ENCODE measurements around the gene NUDT16.
"Not testable (repeated sequence)": the region's sequence is repeated elsewhere in the genome, so short reads cannot be mapped to it uniquely, and the experiment has no call there.

Gene NUDT16

GRCh38 chr3:131381445-131382291 is at the start of gene NUDT16:
NUDT16 (plus strand) TSS chr3:131381774; CDS start chr3:131381805, 31 bp downstream.
- peak; percentile 98 for DNase-seq (ENCODE audit: low spot score)

GRCh38 chr3:131338948-131339640 is 42.5 kb upstream of the NUDT16 start:
- no peak for DNase-seq (ENCODE audit: low spot score)

DNA sequence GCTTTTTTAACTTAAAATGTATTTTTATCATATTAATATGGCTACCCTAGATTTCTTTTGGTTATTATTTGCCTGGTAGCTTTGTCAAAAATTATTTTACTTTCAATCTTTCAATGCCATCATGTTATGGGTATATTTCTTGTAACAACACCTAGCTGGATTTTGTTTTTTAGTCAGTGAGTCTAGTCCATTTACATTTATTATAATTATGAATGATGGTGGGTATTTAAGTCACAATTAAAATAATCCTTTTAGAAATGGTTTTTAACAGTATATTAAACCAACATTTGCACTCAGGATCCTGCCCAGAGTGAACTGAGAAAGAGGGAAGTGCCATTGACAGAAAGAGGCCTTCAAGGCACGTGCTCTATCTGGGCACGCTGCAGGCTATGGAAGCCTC is 39.8 kb upstream of the NUDT16 start:
- DNase-seq (ENCODE audit: low spot score) = no peak

DNA sequence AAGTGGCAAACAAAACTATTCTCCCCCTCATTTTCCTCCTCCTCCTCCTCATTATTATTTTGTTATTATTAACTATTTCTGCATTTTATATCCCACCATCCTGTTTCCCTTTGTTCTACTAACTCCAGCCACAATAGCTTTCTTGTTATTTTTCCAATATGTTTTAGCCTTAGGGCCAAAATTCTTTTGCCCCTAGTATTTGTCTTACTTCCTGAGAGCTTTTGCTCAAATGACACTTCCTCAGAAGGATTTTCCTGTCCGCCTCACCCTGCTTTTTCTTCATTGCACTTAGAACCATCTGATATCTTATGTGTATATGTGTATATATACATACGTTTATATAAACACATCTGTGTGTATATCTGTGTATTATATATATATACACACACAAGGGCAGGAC is 32.7 kb upstream of the NUDT16 start:
- no peak for DNase-seq (ENCODE audit: low spot score)

GRCh38 chr3:131349454-131349853 is 32.1 kb upstream of the NUDT16 start:
- DNase-seq (ENCODE audit: low spot score) = no peak

DNA sequence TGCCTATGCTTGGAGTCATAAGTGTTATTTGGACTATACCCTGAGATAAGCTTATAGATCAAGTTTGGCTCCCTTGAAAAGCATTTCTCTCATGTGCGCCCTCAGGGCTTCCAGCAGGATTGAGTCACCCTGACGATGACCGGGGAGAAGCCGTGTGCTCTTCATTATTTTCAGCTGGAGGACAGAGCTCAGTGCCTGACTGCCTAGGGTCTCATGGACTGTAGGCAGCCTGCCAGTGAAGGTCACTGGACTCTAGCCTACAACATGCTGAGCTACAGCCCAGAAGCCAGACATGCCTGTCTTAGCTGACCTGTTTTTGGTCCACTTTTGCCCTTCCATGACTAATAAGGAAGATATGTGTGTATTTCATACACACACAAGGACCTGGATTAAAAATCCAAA is 31.6 kb upstream of the NUDT16 start:
- peak; percentile 56 for DNase-seq (ENCODE audit: low spot score)

DNA sequence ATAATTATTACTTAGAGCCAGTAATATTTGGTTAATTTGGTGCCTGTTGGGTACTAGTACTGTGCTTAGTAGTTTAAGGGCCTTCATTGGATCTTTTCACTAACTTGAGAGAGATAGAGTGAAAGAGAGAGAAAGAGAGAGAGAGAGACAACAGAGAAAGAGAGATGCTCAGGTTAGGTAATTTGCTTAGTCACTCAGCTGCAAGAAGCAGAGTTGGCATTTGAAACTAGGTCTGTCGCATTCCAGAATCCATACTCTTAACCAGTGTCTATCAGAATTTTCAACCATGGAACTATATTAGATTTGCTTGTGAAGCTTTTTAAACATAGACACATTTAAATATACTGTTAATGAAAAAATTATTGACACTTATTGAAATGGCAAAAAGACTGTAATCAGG is 31.1 kb upstream of the NUDT16 start:
- no peak for DNase-seq (ENCODE audit: low spot score)

DNA sequence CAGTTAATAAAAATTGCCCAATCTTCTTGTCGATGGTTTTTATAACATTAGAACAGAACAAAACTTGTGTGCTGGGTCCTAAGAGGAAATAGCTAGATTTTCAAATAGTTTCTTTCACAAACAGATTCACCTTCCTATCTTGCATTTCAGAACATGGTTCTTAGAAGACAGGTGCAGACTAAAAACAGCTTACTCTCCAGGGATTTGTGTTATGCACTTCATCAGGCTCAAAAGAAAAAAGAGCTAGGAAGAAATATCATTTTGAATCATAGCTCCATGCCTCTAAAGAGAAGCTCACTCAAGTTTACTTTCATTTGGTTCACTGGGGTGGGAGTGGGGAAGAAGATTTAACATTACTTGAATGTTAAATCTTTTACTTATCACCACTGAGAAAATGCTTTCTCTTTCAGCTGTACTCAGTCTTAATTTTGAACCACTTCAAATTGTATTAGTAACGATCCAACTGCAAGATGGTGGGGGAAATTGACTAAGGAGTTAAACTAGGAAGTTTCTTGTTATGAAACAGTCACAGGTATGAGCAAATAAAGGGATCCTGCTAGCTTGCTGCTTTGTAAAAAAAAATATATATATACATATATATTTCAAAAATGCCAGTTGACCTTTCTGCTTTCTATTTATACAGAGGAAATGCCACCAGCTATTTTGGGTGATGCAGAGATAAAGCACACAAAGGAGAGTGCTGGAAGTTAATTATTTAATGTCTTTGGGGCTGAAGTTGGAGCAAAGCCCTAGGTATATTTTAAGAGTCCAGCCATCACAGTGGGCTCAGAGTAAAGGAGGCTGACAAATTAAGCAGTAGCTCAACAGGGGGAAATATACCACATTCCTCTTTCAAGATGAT is 28.3 kb upstream of the NUDT16 start:
- DNase-seq (ENCODE audit: low spot score) = no peak

DNA sequence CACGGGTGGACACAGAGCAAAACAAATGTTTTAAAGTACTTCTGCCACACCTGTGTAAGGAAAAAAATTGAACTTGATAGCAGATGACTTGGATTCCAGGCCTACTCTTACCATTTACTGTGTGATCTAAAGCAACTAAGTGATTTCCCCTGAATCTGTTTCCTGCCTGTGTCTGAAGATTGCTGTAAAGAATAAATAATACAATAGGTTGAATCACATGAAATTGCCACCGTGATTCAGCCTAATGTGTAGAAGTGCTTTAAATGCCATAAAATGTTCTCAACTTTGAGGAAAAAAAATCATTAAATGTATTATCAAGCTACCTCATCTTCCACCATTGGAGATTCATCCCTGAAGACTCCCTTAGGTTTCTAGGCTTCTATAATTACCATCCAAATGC is 27.6 kb upstream of the NUDT16 start:
- DNase-seq (ENCODE audit: low spot score) = no peak

DNA sequence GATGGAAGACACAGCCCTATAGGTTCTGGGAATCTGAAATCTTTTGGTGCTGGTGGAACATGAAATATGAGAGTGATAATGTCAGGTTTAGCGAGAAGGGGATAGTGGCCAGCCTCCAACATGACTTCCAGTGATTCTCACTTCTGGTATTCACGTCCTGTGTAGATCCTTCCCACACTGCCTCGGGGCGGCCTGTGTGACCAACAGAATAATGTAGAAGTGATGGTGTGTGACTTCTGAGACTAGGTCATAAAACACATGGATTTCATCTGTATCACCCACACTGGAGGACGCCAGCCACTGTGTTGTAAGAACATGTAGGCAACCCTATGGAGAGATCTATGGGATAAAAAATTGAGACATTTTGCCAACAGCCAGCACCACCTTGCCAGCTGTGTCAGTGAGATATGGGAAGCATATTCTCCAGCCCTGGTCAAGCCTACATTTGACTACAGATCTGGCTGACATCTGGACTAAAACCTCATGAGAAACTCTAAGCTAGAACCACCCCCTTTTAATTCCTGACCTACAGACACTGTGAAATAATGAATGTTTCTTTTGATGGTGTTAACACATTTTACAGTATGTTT is 25.5 kb upstream of the NUDT16 start:
- no peak for DNase-seq (ENCODE audit: low spot score)

- DNase-seq (ENCODE audit: low spot score) = no peak
Measured at GRCh38 chr3:131357275-131357674, 24.3 kb upstream of the NUDT16 start.

GRCh38 chr3:131360191-131360755 is 21.3 kb upstream of the NUDT16 start:
- DNase-seq (ENCODE audit: low spot score) = no peak

GRCh38 chr3:131361066-131361463 is 20.5 kb upstream of the NUDT16 start:
- not testable (repeated sequence) for DNase-seq (ENCODE audit: low spot score)

DNA sequence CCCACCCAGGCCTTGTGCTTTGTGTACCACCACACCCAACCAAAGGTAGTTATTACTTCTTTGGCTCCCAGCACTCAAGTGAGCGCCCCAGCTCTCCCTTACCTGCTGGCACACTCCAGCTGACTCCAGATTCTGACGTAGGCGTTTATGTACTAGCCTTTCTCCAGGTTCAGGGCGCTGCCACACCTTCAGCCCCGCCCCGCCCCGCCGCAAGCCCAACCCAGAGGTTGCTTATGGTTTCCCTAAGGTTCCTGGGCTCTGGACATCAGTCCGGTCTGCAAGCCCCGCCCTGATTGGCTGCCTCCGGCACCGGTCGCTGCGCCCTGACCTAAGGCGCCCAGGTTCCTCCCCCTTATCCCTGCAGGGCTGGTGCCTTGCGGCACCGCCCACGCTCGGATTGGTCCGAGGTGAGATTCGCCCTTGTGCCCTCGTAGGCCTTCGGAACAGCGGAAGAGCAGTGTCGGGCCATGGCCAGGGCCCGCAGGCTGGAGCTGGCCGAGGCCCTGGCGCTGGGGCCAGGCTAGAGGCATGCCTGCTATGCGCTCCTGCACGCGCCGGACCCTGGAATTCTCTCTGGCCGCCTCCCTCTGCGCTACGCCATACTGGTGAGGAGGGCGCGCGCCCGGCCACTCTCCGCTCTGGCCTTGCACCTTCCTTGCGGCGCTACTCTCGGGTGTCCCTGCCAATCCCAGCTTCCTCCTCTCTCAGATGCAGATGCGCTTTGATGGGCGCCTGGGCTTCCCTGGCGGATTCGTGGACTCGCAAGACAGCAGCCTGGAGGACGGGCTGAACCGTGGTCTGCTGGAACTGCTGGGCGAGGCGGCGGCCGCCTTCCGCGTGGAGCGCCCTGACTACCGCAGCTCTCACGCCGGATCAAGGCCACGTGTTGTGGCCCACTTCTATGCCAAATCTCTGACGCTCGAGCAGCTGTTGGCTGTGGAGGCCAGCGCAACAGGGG is 19.8 kb upstream of the NUDT16 start:
- DNase-seq (ENCODE audit: low spot score) = no peak

GRCh38 chr3:131363275-131363674 is 18.3 kb upstream of the NUDT16 start:
- no peak for DNase-seq (ENCODE audit: low spot score)

GRCh38 chr3:131370935-131371687 is 10.5 kb upstream of the NUDT16 start:
- DNase-seq (ENCODE audit: low spot score) = no peak

- no peak for DNase-seq (ENCODE audit: low spot score)
Measured at GRCh38 chr3:131371688-131372066, 9.9 kb upstream of the NUDT16 start.

- DNase-seq (ENCODE audit: low spot score) = no peak
Measured at GRCh38 chr3:131374741-131375140, 6.8 kb upstream of the NUDT16 start.

DNA sequence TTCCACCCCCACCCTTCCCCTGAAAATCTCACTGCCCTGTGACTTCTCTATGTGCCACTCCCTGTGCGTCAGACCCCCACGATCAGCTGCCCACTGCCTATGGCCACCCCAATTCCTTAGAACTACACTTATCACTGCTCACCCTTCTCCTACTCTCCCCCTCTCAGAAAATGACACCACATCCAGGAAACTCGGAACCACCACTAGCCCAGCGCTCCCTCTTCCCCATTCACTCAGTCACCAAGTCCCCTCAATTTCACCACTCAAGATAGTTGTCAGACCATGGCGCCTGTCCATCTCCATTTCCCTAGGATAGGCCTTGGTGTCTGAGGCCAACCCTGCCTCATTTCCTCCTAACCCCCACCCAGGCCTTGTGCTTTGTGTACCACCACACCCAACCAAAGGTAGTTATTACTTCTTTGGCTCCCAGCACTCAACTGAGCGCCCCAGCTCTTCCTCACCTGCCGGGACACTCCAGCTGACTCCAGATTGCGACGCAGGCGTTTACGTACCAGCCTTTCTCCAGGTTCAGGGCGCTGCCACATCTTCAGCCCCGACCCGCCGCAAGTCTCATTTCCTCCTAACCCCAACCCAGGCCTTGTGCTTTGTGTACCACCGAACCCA is 641 bp upstream of the NUDT16 start:
- DNase-seq (ENCODE audit: low spot score) = not testable (repeated sequence)

Measured in COLO829 (cell line).